Cardiac septum (tissue), 1 donor: ENCODE measurements around the gene GNAQ. TPM values are rescaled to one million over a fixed set of nuclear protein-coding genes. Genes with fewer than 3 reads are reported as not detected.

Experiments used
- DNase-seq: peaks from one replicate; pipeline ENCODE4 v3.0.0-alpha.2; 2020; ENCODE audit warnings: low spot score
- intact Hi-C: fragments of 100-400 bp; cut with DNase I; formaldehyde crosslinking; loops from one replicate; pipeline ENCODE4 v1.14.0; 2022
- total RNA-seq: library from RNA; stranded (reverse); fragmentation: NEBNext Ultra II Directional; extraction: Animal tissue kit (Norgen Biotek cat#: 25700); gene quantifications from one replicate; pipeline ENCODE4 v1.2.1, GENCODE V29; 2021
- donor health status: DM: no; HTN: no; CAD: no.

GNAQ gene
- total RNA-seq, 1 donor from 2014 or later, result 14.8 TPM

DNA sequence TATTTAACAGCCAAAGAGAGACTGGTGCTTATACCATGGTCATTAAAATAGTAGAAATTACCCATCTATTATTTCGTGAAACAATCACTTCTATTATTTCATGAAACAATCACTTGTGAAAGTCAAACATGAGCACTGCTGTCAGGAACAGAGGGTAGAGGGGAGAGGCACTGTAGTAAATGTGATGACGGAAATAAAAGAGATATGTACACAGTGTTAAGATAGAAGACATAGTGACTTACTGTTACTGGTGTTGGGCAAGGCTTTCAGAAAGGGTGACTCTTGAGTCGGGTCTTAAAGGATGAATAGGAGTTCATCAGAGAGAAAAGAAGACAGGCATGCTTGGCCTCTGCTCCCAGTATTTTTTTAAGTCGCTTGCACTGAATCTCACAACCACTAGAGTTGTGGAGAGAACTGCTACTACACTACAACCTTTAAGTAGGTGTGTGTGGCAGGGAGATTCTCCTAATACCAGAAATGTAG lies 220.9 kb downstream of the GNAQ start:
- intact Hi-C loops, result no loop called here
- no peak for DNase-seq

DNA sequence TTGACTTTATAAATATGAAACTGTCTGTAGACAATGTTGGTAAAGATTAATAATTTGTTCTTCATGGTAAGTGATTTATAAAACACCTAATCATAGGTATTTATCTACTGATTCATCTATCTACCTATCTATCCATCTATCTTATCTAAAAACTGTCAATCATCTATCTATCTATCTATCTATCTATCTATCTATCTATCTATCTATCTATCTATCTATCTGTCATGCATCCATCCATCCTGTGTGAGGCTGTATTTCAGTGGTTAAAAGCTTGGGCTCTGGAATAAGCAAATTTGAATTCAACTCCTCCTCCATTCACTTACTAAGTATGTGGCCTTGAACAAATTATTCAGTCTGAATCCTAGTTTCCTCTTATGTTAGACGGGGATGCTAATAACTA lies 221.6 kb downstream of the GNAQ start:
- DNase-seq, result no peak
- intact Hi-C loops, result no loop called here

DNA sequence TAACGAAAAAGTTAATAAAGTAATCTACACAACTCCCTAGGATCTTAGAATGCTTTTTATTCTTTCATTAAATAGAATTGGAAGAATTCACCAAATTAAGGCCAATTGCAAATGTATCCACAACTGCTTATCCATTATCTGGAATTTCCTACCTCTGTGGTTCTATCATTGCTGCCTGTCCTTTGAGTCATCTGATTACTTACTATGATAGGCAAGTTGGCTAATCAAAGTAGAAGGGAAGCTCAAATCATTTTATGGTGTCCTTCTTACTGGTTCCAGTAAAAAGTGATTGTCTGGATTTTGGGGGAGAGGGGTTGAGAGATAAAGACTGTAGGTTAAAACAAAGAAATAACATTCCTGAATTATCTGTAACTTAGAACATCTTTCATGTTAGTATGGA lies 222.1 kb downstream of the GNAQ start:
- DNase-seq, result no peak
- intact Hi-C loops, result no loop called here

DNA sequence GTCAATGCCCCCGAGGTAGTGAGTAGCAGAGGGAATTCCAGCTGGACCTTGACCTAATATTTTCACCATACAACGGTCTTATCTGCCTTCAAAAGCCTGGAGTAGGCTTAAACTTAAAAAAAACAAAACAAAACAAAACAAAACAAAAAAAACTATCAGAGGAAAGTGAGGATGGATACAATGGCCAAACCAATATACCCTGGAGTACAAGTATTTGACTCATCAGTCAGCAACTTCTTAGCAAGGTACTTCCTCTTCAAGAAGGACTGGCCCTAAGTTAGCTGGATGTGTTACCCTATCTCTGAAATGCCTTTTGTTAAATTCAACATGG lies 222.9 kb downstream of the GNAQ start:
- intact Hi-C loops, result no loop called here
- DNase-seq, result no peak

DNA sequence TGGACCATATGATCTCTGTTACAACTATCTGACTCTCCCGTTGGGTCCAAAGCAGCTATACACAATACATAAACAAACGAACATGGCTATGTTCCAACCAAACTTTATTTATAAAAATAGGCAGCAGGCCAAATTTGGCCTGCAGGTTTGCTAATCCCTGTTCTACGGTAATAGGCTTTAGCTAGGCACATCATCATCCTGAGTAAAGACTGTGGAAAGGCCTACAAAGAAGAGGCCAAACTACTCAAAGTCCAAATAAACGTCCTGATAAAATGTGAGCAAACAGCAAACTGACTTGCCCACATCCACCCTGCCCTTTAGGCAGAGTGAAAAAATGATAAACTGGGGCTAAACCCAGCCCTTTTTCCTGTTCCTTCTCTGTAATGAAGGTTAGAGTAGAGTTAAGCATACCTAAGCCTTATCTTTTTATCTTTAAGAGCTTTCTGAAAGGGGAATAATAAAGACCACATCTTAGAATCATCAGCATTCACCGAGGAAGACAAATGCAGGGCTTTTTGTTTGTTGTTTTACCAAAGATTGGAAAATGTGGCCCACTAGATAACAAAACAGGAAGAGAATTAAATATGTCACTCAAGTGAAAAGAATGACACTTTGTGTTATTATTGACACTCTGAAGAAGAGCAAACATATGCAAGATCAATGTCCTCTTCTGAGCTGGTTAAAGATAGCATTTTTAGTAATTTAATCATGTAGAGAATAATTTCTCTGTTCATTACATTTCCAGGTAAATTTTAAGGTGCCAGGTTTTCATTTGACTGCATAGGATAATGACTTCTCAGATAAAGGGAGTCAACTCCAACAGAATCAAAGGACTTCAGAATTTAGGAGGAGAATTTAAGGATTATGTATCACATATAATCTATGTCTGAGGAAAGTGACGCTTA lies 223.5 kb downstream of the GNAQ start:
- DNase-seq, result no peak
- intact Hi-C loops, result no loop called here

DNA sequence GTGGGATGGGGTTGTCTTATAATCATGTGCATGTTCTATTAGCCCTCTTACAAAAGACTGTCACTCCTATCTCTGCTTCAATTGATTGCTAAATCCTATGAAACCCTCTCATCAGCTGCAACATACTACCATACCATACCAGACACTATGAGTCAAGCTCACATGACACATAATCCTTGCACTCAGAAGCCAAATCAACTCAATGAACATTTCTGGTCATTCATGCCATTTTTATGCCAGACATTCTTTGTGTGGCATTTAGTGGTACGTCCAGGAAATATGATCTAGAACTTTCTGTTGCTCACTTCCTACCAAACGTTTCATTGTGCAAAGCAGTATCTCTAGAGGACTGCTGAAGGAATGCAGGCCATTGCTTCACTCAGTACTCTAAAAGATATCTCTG lies 224.3 kb downstream of the GNAQ start:
- no peak for DNase-seq
- intact Hi-C loops, result no loop called here

DNA sequence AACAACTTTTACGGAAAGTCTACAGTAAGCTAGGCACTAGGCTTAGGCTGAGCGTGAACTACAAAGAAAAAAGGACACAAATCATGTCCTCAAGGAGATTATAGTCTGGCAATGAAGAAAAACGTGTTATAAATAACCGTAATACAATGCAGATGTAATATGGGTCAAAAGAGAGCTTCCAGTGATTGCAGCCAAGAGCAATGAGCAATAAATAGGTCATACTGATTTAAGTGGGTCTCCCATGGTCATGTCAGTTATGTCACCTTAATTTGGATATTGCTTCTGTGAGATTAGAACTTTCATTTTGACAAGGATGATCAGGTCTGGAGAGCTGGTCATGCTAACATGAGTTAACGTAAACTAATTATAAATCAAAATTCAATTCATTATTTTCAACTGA lies 224.9 kb downstream of the GNAQ start:
- intact Hi-C loops, result no loop called here
- no peak for DNase-seq

DNA sequence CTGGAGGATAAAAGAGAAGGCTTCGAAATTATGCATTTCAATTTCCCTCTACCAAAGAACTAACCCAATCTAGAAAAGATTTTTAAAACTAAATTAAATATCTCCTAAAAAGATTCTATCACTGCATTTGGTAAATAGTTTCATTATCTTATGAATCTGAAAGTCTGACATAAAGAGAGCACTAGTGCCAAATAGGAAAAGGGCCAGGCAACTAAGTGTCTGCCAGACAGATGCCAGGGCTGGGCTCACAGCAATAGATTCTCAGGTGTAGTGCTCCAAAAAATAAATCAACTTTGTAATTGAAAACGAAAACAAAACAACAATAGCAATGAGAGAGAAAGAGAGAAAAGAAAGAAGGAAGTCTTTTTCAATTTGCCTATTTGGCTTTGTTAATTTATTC lies 225.8 kb downstream of the GNAQ start:
- intact Hi-C loops, result no loop called here
- no peak for DNase-seq

DNA sequence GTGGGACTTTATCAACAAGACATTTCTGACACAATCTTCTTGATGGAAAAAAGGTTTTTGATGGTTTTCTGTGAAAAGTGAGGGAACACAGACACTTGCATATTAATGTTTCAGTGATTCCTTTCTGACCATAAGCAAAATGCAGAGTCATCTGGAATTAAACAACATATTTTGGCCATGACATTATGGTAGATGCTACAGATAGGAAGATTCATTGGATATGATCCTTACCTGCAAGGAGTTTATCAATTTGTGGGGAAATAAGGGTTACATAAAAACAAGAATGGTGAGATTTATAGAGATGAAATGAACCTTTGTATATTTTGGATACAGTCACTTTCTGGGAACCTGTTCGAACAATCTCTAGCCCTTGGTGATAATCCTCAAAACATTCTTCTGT lies 228.2 kb downstream of the GNAQ start:
- no peak for DNase-seq
- intact Hi-C loops, result no loop called here

DNA sequence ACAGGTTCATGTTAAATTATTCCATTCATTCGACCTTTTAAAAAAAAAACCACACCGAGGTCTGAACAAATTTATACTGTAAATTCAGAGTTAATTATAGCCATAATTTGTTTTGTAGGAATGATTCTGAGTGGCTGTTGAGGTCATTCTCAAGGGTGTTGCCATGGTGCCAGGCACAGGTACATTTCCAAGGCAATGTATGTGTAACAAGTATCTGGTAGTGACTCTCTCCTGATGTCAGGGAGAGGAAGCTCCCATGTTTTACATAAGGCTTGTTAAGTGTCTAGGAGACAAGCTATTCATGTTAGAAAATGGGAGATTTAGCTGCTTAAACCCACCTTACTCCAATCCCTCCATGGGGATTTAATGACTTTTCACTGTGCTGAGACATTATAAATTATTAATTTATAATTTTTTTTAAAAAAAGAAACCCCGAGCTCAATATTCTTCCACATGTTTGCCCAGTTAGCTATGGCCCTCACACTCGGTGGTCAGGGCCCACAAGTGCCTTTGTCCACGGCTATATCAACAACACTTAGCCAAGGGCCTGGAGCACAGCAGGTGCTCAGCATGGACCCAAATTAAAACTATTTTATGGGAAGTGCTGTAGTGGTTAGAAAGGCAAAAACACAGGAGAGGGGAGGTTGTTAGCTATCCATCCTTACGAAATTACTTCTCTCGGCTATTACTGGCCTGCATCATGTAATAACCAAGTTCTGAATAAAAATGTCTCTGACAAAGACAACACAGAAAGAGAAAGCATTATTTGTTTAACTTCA lies 228.9 kb downstream of the GNAQ start:
- intact Hi-C loops, result no loop called here
- DNase-seq, result no peak

DNA sequence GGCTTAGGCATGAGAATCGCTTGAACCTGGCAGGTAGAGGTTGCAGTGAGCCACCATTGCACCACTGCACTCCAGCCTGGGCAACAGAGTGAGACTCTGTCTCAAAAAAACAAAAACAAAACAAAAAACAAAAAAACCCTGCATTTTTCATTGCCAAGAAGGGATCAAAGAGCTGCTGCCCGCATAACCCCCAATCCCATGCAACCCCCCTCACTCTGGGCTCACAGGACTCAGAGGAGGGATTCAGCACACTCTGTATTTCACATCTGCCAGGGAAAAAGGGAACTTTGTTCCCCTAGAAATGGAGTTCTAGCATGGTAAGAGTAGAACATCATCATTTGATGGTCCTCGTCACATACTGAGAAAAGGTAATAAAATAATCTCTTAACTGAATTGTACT lies 229.5 kb downstream of the GNAQ start:
- intact Hi-C loops, result no loop called here

DNA sequence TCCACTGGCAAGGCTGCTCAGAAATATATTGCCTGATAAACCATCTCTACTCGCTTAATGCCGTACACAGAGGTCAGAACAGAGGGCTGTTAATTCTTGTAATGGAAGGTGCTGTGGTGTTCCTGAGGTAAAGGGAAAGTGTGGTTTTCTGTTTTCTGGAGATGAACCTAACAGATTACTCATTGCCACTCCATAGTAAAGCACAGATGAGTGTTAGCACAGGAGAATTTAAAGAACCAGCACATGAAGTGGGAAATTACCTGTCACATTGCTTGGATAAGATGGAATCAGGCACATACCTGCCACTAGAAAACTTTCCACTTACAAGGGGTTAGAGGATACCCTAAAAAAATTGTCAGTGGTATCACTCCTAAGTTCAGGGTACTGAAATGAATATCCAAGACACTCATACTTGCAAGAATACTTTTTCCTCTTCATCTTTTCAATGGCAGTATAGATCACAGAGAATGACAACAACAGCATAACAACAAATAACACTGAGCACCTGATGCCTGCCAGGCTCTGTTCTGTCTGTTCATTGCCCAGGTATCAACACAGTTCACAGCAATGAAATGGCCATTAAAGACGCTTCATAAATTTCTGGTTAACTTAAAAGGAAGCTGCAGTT lies 230.6 kb downstream of the GNAQ start:
- DNase-seq, result no peak
- intact Hi-C loops, result no loop called here

More for the DNA sequence above, 229.5 kb downstream of the GNAQ start:
- DNase-seq, result no peak

DNA sequence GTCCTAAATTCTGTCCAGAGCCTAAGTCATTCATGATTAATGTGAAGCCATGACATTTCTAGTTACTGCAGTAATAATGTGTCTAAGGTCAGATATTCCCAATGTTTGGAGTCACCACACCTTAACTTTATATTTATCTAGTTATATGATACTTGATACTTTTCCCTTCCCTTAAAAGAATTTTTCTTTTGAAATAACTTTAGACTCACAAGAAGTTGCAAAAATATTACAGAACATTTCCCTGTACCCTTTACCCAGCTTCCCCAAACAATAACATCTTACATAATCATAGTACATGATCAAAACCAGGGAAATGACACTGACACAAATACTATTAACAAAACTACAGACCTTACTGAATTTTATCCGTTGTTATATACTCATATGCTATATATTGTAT lies 233.5 kb downstream of the GNAQ start:
- DNase-seq, result no peak
- intact Hi-C loops, result no loop called here

DNA sequence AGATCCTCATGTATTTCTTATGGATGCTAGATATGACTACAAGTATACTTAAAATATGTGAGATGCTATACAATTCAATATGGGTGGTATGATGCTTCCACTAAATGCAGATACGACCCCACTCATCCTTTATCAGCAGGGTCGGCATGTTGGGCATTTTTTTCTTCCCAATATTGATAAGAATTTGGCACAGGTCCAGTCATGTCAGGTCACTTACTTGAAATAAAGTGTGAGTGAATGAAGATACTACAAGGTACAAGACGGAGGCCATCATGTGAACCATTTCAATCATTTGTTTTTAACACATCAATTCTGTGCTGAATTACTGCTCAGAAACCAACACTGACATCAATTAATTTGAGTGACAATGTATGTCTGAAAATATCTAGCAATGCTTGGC lies 236.6 kb downstream of the GNAQ start:
- intact Hi-C loops, result no loop called here
- DNase-seq, result no peak

DNA sequence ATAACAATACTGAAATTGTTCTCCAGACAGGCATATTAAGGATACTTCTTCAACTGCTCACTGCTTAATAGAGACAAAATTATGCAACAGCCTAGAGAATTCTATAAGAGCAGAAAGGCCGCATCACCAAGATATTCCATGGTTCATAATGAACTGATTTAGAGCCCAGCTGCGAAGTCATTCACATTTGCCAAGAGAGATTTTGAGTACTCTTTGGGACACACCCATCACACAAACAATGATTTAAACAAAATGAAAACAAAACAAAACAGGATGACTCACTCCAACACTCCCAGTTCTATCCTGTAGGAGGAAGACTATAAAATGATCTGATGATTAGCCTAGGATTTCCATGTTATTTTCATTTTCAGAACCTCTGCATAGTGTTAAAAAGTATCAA lies 237.8 kb downstream of the GNAQ start:
- intact Hi-C loops, result no loop called here
- DNase-seq, result no peak

DNA sequence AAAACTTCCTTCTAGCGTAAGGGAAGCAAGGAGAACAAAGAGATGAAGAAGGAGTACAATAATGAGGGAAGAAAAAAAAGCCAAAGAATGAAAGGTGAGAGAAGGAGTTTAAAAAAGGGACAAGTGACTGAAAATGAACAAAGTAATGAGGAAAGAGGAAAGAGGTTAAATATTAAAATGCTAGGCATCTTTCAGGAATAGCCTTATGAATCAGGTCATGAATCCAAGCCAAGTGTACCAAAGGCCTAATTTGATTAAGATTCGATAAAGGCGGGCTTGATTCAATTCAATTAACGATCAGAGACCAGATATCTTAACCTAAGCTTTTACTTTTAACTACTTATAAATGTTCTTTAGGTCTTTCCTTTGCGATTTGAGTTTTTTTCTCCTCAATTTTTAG lies 241.7 kb downstream of the GNAQ start:
- intact Hi-C loops, result no loop called here
- DNase-seq, result no peak

DNA sequence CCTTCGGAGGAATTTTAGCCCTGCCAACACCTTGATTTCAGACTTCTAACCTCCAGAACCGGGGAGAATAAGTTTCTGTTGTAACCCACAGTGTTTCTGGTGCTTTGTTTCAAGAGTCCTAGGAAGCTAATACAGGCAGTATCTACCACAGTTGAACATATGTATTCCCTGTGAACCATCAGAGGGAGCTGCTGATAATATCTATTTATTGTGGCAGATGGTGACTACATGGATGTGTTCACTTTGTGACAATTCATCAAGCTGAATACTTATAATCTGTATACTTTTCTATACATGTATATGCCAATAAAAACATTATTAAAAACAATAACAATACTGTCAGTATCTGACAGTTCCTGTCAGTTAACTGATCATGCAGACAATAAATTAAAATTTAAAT lies 246.3 kb downstream of the GNAQ start:
- intact Hi-C loops, result no loop called here
- no peak for DNase-seq

DNA sequence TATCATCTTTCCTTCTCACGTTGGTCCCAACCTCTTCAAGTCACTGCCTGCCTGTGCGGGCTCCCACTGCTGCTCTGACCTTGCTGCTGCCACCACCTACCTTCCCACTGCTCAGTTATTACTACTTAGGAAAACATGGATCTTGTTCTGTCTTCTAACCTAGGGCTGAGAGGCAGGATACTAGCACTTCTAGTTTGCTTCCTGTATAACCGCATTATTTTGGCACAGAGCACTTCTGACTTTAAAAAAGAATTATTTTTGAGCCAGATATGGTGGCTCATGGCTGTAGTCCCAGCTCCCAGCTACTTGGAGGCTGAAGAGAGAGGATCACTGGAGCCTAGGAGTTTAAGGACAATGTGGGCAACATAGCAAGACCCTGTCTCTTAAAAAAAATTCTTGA lies 248.1 kb downstream of the GNAQ start:
- intact Hi-C loops, result no loop called here
- no peak for DNase-seq

DNA sequence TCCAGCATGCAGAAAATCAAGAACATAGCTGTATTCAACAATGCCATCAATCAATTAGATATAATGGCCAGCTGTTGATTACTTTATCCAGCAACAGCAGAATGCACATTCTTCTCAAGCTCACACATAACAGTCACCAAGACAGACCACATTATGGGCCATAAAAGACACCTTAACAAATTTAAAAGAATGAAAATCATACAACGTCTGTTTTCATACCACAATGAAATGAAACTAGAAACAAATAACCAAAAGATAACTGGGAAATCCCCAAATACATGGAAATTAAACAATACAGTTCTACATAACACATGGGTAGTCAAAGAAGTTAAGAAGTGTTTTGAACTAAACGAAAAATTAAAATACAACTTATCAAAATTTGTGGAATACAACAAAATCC lies 252.6 kb downstream of the GNAQ start:
- intact Hi-C loops, result no loop called here
- no peak for DNase-seq

DNA sequence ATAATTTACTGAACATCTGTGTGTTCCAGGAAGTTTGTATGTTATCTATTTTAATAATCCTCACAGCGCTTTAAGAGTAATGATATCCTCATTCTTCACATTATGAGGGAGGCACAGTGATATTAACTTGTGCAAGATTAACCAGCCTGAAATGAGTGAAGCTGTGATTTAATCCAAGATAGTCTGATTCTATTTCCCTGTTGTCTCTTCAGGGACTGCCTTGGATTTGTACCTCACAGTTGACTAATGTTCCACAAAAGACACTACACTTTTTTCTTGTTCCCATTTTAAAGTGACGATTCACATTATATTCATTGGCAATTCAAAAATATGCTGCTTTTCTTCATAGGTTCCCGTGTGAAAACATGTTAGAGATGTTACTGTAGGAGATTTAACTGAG lies 258.2 kb downstream of the GNAQ start:
- DNase-seq, result no peak
- intact Hi-C loops, result no loop called here

DNA sequence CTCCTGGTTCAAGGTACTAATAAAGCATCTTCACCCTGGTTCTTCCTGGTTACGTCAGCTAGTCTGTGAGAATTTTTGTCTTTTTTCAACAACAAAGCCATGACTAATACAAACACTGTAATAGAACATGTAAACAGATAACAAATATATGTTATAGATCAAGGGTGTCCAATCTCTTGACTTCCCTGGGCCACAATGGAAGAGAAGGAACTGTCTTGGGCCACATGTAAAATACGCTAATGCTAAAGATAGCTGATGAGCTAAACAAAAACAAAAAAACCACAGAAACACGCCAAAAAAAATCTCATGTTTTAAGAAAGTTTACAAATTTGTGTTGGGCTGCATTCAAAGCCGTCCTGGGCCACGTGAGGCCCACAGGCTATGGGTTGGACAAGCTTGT lies 259.0 kb downstream of the GNAQ start:
- DNase-seq, result no peak
- intact Hi-C loops, result no loop called here
